Activated CD4-positive, alpha-beta T cell treated with anti-CD3 and anti-CD28 coated beads for 48 hours (primary cell): ENCODE results near the gene PALMD.

Source experiments
- DNase-seq: peaks from one replicate; pipeline ENCODE4 v3.0.0-alpha.2; 2020

The PALMD gene, protein sequence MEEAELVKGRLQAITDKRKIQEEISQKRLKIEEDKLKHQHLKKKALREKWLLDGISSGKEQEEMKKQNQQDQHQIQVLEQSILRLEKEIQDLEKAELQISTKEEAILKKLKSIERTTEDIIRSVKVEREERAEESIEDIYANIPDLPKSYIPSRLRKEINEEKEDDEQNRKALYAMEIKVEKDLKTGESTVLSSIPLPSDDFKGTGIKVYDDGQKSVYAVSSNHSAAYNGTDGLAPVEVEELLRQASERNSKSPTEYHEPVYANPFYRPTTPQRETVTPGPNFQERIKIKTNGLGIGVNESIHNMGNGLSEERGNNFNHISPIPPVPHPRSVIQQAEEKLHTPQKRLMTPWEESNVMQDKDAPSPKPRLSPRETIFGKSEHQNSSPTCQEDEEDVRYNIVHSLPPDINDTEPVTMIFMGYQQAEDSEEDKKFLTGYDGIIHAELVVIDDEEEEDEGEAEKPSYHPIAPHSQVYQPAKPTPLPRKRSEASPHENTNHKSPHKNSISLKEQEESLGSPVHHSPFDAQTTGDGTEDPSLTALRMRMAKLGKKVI

GRCh38 chr1:99645699-99646531 lies at the start of gene PALMD:
Gene PALMD, plus strand, starts transcription at chr1:99646113. Its CDS starts 205 bp downstream, at chr1:99646318.
- DNase-seq: no peak

GRCh38 chr1:99598738-99599411 lies 47.0 kb upstream of the PALMD start:
- DNase-seq: no peak

DNA sequence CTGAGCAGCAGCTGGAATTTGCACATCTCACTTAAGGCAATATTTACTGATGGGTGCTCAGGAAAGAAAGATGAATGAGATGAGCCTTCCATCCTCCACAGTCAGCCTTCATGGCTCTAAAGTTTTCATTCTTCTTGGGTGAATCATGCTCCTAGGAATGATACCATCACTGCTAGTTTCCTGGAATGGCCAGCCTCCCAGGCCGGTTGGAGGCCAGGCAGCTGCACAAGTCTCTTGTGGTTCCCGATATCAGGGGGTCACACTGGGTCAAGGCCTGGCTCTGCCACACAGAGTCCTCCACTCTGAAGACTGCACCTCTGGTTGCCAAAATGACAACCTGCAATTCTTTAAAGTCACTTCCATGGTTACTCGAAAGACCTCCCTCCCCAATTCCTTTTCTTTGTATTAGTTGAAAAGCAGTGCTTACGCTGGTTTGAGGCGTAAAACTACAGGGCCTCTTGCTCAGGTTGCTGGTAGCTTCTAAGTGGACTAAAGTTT lies 46.2 kb upstream of the PALMD start:
- DNase-seq: no peak

GRCh38 chr1:99600782-99601181 lies 45.1 kb upstream of the PALMD start:
- no peak for DNase-seq

DNA sequence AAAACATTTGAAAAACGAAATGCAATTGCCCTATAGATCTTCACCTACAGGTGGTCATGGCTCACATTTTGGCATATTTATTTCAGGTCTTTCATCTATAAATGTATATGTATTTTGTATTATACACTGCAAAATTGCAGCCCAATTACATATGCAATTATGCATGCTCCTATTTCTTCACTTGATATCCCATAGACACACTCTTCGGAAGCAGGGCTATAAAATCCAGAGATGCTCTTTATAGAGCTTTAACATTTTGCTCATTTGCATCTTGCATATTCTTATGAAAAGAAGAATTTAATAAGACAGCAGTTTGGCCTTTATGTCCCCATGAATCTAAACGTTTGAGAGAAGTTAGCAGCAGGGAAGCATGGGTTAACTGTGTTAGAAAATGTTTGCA lies 44.7 kb upstream of the PALMD start:
- no peak for DNase-seq

DNA sequence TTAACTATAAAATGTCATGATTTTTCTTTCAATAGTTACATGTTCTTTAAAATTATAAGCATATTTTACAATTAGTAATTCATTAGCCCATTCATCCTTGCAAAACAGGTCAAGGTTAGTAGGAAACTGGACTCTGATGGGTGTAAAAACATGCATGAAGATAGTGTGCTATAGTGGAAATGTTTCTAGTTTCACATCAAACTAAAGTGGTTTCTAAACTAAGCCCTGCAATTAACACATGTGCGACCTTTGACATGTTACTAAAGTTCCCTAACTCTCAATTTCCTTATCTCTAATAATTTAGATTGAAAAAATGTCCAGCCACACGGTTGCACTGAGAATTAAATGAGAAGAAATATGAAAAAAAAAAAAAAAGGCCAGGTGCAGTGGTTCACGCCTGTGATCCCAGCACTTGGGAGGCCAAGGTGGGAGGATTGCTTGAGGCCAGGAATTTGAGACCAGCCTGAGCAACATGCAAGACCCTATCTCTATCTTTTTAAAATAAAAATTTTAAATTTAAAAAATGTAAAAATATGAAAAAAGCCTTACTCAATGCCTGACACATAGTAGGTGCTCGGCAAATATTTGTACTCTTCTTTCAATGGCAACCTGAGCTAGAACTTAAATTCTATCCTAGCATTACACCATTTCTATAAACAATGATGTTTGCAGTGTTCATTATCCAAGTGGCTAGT lies 44.1 kb upstream of the PALMD start:
- no peak for DNase-seq

DNA sequence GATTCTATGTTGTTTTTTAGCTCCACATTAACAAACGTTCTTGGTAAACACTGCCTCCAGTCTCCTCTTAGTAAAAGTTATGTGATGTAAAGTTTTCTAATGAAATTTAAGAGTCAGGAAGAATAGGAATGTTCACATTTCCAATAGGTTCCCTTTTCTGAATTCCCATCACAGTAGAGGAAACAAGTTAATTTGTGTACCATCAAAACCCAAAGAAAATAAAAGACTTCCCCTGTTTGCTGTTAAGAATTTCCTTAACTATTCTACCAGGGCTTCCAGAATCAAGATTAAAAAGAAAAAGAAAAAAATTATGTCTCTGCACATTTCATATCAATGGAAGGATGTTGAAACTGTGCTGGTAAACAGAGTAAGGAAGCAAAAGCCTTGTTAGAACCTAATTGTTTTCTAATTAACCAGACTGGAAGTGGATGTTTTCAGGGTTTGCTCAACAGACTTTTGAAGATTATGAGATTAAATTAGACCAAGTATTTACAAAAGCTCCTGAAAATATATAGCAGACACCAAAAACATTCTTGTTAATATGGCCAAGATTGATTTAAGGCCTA lies 43.4 kb upstream of the PALMD start:
- no peak for DNase-seq

DNA sequence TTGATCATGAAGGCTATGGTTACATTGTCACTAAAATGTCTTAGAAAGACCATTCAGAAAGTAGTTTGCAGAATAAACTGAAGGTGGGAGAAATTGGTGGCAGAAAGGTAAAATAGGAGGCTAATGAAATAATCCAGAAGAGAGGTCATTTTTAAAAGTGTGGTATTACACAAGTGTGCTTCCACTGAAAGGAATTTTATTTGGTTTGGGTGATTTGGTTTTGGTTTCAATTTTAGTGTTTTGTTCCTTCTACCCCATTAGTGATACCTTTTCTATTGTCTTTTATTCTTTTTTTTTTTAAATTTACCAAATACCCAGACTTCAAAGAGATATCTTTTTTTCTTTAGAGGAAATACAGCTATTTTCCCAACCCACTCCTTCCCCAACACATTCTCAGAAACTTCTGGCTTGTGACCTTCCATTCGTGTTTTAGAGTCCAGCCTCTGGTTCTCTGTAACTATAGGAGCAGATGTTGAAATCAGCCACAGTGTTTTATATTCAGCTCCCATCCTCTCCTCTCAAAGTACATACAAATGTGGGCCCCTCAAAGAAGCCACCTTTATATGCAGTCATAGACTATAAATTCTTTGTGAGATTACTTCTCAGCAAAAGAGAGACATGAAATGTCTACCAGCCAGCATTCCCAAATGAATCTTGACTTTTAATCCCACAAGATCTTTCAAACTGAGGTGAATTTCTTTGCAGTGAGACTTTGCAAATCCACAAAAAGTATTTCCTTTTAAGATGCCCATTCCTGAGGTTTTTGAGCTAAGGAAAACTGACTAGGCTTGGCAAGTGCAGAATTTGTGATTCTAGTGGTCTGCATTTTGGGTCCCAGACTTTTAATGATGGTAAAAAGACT lies 42.0 kb upstream of the PALMD start:
- DNase-seq: no peak

GRCh38 chr1:99606306-99606705 lies 39.6 kb upstream of the PALMD start:
- no peak for DNase-seq

DNA sequence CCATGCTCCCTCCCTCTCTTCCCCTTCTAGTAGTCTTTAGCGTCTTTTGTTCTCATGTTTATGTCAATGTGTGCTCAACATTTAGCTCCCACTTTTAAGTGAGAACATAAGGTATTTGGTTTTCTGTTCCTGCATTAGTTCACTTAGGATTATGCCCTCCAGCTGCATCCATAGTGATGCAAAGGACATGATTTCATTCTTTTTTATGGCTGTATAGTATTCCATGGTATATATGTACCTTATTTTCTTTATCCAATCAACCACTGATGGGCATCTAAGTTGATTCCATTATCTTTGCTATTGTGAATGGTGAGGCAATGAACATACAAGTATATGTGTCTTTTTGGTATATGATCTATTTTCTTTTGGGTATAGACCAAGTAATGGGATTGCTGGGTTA lies 38.3 kb upstream of the PALMD start:
- no peak for DNase-seq

DNA sequence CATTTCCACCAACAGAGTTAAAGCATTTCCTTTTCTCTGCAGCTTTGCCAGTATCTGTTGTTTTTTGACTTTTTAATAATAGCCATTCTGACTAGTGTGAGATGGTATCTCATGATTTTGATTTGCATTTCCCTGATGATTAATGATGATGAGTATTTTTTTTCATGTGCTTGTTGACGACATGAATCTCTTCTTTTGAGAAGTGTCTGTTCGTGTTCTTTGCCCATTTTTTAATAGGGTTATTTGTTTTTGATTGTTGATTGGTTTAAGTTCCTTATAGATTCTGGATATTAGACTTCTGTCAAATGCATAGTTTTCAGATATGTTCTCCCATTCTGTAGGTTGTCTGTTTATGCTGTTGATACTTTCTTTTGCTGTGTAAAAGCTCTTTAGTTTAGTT lies 37.9 kb upstream of the PALMD start:
- DNase-seq: no peak

DNA sequence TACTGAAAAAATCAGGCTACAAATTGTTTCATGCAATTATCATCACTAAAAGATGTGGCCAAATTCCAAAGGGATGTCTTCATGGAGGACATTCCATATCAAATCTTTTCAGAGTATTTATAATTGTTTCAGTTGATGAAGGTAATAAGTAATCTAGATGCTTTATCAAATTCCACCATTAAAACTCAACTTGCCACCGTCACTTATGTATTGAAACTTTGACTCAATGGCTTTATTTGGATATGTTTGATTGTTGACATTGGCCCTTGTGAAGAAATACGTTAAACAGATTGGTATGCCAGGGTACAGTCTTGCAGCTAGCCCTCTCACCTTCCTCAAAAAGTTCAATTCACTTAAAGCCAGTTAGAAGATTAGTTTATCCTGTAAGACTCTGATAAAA lies 32.2 kb upstream of the PALMD start:
- DNase-seq: no peak

- no peak for DNase-seq
These were observed 31.2 kb upstream of the PALMD start for GRCh38 chr1:99614728-99615127.

DNA sequence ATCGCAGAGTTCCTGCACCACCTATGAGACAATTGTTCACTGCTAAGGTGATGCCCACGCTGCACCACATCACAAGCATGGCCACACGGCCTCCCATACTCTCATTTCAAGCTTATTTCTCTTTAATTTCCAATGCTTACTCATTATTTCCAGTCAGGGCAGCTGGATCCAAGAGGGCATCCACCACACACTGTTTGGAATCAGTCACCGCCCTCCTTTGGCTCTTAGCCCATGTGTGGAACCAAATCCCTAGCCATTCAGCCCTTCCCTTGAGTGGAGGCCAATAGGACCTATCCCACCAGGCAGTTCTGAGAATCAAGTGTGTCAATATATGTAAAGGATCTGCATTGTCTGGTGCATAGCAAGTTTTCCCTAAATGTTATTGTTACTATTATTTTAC lies 26.3 kb upstream of the PALMD start:
- no peak for DNase-seq

GRCh38 chr1:99621340-99621901 lies 24.5 kb upstream of the PALMD start:
- DNase-seq: no peak

DNA sequence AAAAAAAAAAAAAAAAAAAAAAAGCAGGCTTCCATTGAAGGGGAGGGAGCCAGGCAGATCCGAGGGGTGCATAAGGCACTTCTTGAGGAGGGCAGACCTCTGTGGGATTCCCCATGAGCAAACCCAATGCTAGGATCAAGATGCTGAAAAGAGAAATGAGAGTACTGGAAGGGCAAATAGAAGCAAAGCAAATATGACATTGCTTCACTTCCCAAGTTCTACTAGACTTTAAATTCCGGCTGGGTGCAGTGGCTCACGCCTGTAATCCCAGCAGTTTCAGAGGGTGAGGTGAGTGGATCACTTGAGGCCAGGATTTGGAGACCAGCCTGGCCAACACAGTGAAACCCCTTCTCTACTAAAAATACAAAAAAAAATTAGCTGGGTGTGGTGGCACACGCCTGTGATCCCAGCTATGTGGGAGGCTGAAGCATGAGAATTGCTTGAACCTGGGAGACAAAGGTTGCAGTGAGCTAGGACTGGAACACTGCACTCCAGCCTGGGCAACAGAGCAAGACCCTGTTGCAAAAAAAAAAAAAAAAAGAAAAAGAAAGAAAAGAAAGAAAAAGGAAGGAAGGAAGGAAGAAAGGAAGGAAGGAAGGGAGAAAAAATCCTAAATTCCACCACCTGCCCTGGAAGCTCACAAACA lies 23.1 kb upstream of the PALMD start:
- DNase-seq: no peak

- no peak for DNase-seq
These were observed 22.4 kb upstream of the PALMD start for GRCh38 chr1:99623554-99623953.

DNA sequence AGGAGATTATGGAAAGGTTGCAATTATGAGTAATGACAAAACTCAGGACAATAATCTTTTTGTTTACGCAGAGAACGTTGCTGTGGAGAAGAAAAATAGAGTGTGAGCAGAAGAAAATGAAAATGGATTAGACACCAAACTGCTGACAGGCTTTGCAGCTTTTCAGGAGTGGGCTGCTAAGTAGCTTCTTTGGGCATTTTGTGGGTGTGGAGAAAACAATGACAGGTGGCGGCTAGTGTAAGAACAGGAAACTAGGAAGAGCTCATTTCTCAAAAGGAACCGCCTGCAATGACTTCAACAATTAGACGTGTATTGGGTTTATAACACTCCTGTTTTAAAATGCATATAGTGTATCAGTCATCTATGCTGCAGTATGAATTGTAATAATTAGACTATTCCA lies 18.3 kb upstream of the PALMD start:
- no peak for DNase-seq

GRCh38 chr1:99629164-99629563 lies 16.7 kb upstream of the PALMD start:
- no peak for DNase-seq

GRCh38 chr1:99634971-99635624 lies 10.8 kb upstream of the PALMD start:
- DNase-seq: no peak
